HepG2 (cell line): Measurements from ENCODE around the gene SLC11A1. TPM values are rescaled to one million over a fixed set of nuclear protein-coding genes. Genes with fewer than 3 reads are reported as not detected.

Source experiments
- GABPB1 ChIP-seq: IDR thresholded peaks from 2 replicates; pipeline ENCODE4 v1.6.1; 2016; ENCODE audit warnings: mild to moderate bottlenecking, missing genetic modification reagents, moderate library complexity, missing compliant biosample characterization
- HDAC2 ChIP-seq: sonication (generic); formaldehyde crosslinking; IDR thresholded peaks from 2 replicates; pipeline ENCODE4 v1.4.0; 2020; ENCODE audit warnings: missing genetic modification reagents
- NCOA2 ChIP-seq: sonication (generic); formaldehyde crosslinking; IDR thresholded peaks from 2 replicates; pipeline ENCODE4 v1.8.0; 2022; ENCODE audit warnings: inconsistent platforms
- NFE2L2 ChIP-seq: fragments of 150-350 bp; IDR thresholded peaks from 2 replicates; pipeline ENCODE4 v1.6.1; 2014; ENCODE audit warnings: low read length
- PPARG ChIP-seq: conservative IDR thresholded peaks from 2 replicates; pipeline ENCODE4 v1.6.1; 2016; ENCODE audit warnings: missing biosample characterization, missing genetic modification reagents
- RBAK ChIP-seq: sonication (generic); formaldehyde crosslinking; IDR thresholded peaks from 2 replicates; pipeline ENCODE4 v1.5.1; 2020; ENCODE audit warnings: mild to moderate bottlenecking, missing genetic modification reagents
- SALL1 ChIP-seq: sonication (generic); formaldehyde crosslinking; IDR thresholded peaks from 2 replicates; pipeline ENCODE4 v1.8.0; 2022; ENCODE audit warnings: mild to moderate bottlenecking, missing genetic modification reagents
- TFDP2 ChIP-seq: sonication (generic); formaldehyde crosslinking; IDR thresholded peaks from 2 replicates; pipeline ENCODE4 v1.4.0; 2020; ENCODE audit warnings: missing genetic modification reagents
- ZC3H13 ChIP-seq: sonication (generic); formaldehyde crosslinking; IDR thresholded peaks from 2 replicates; pipeline ENCODE4 v1.8.1; 2023; ENCODE audit warnings: mild to moderate bottlenecking, missing genetic modification reagents, moderate library complexity
- ZNF253 ChIP-seq: sonication (generic); formaldehyde crosslinking; IDR thresholded peaks from 2 replicates; pipeline ENCODE4 v1.8.0; 2022; ENCODE audit warnings: mild to moderate bottlenecking, missing genetic modification reagents, borderline replicate concordance
- ZNF350 ChIP-seq: sonication (generic); formaldehyde crosslinking; IDR thresholded peaks from 2 replicates; pipeline ENCODE4 v1.4.0; 2020; ENCODE audit warnings: mild to moderate bottlenecking, low read depth, missing genetic modification reagents, borderline replicate concordance
- ZNF720 ChIP-seq: sonication (generic); formaldehyde crosslinking; IDR thresholded peaks from 2 replicates; pipeline ENCODE4 v1.4.0; 2020; ENCODE audit warnings: missing genetic modification reagents
- ZNF770 ChIP-seq: sonication (generic); formaldehyde crosslinking; IDR thresholded peaks from 2 replicates; pipeline ENCODE4 v1.5.0; 2020; ENCODE audit warnings: mild to moderate bottlenecking, missing genetic modification reagents
- ZNF790 ChIP-seq: sonication (generic); formaldehyde crosslinking; IDR thresholded peaks from 2 replicates; pipeline ENCODE4 v1.8.0; 2022; ENCODE audit warnings: missing genetic modification reagents, mild to moderate bottlenecking, borderline replicate concordance
- polyA plus RNA-seq, 8 experiments: library from polyadenylated mRNA; depleted of rRNA in 3 of 8; stranded (reverse) in 7 of 8; unstranded in 1 of 8; fragments of >200 nt; fragmentation: Illumina TruSeq in 4 of 8; extraction: Trizol in 4 of 8; gene quantifications; 2 replicates each; pipeline versions ENCODE4 v1.2.1 to v1.2.3, GENCODE V29; 2011 to 2016; ENCODE audit warnings: low read depth in 4 of 8, missing spikeins in 1 of 8, mixed read lengths in 1 of 8; ENCODE audit not compliant: insufficient read depth in 1 of 8
- total RNA-seq, 5 experiments: library from RNA; depleted of rRNA; stranded (reverse); fragments of >200 nt; fragmentation: Illumina TruSeq; extraction: Trizol; gene quantifications; 2 replicates each; pipeline ENCODE4 v1.2.3, GENCODE V29; 2016; ENCODE audit warnings: low read depth in 1 of 5
- TF ChIP-seq, protein P1 (sequence below): sonication (generic); formaldehyde crosslinking; IDR thresholded peaks from 2 replicates; pipeline ENCODE4 v1.8.0; 2022; ENCODE audit warnings: mild to moderate bottlenecking, missing genetic modification reagents, moderate library complexity
- TF ChIP-seq, protein P2 (sequence below): IDR thresholded peaks from 2 replicates; pipeline ENCODE4 v1.6.1; 2018; ENCODE audit warnings: missing genetic modification reagents
- TF ChIP-seq, protein P3 (sequence below): conservative IDR thresholded peaks from 2 replicates; pipeline ENCODE4 v1.6.1; 2018; ENCODE audit warnings: missing genetic modification reagents
- TF ChIP-seq, protein P4 (sequence below): sonication (generic); formaldehyde crosslinking; IDR thresholded peaks from 2 replicates; pipeline ENCODE4 v1.9.0; 2021; ENCODE audit warnings: missing genetic modification reagents, borderline replicate concordance

The SLC11A1 gene
- total and polyA plus RNA-seq, 2 of the 13 experiments (the other 11 are each of a cell fraction or from before 2014, with no cell fraction given), result 0.33 to 2.3 TPM

- TF ChIP-seq ZNF770 (CRISPR knock-in tag), result no peak
- TF ChIP-seq ZC3H13 (CRISPR knock-in tag), result peak; percentile 96
- TF ChIP-seq, protein P1, sequence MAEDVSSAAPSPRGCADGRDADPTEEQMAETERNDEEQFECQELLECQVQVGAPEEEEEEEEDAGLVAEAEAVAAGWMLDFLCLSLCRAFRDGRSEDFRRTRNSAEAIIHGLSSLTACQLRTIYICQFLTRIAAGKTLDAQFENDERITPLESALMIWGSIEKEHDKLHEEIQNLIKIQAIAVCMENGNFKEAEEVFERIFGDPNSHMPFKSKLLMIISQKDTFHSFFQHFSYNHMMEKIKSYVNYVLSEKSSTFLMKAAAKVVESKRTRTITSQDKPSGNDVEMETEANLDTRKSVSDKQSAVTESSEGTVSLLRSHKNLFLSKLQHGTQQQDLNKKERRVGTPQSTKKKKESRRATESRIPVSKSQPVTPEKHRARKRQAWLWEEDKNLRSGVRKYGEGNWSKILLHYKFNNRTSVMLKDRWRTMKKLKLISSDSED, result no peak
- no peak for TF ChIP-seq PPARG (CRISPR knock-in tag)
- TF ChIP-seq TFDP2 (CRISPR knock-in tag), result no peak
- TF ChIP-seq NCOA2 (CRISPR knock-in tag), result peak; percentile 33; the same call in 1 of the 2 replicates
- TF ChIP-seq, protein P2, sequence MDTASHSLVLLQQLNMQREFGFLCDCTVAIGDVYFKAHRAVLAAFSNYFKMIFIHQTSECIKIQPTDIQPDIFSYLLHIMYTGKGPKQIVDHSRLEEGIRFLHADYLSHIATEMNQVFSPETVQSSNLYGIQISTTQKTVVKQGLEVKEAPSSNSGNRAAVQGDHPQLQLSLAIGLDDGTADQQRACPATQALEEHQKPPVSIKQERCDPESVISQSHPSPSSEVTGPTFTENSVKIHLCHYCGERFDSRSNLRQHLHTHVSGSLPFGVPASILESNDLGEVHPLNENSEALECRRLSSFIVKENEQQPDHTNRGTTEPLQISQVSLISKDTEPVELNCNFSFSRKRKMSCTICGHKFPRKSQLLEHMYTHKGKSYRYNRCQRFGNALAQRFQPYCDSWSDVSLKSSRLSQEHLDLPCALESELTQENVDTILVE (CRISPR knock-in tag), result no peak
- no peak for TF ChIP-seq ZNF720 (CRISPR knock-in tag)
- 0 out of 2 replicates have a peak, but pooled peaks have one; percentile 74 for TF ChIP-seq ZNF253 (CRISPR knock-in tag)
- TF ChIP-seq NFE2L2, result no peak
- TF ChIP-seq, protein P3, sequence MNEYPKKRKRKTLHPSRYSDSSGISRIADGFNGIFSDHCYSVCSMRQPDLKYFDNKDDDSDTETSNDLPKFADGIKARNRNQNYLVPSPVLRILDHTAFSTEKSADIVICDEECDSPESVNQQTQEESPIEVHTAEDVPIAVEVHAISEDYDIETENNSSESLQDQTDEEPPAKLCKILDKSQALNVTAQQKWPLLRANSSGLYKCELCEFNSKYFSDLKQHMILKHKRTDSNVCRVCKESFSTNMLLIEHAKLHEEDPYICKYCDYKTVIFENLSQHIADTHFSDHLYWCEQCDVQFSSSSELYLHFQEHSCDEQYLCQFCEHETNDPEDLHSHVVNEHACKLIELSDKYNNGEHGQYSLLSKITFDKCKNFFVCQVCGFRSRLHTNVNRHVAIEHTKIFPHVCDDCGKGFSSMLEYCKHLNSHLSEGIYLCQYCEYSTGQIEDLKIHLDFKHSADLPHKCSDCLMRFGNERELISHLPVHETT, result peak; percentile 31; the same call in 1 of the 2 replicates
- TF ChIP-seq SALL1 (CRISPR knock-in tag), result peak; percentile 71; the same call in 1 of the 2 replicates
- TF ChIP-seq RBAK (CRISPR knock-in tag), result 0 out of 2 replicates have a peak, but pooled peaks have one; percentile 45
- TF ChIP-seq ZNF350 (CRISPR knock-in tag), result peak; percentile 91; the same call in 1 of the 2 replicates
- 0 out of 2 replicates have a peak, but pooled peaks have one; percentile 5 for TF ChIP-seq ZNF790 (CRISPR knock-in tag)
- TF ChIP-seq HDAC2 (CRISPR knock-in tag), result peak; percentile 32; the same call in 1 of the 2 replicates
- no peak for TF ChIP-seq GABPB1 (CRISPR knock-in tag)
- TF ChIP-seq, protein P4, sequence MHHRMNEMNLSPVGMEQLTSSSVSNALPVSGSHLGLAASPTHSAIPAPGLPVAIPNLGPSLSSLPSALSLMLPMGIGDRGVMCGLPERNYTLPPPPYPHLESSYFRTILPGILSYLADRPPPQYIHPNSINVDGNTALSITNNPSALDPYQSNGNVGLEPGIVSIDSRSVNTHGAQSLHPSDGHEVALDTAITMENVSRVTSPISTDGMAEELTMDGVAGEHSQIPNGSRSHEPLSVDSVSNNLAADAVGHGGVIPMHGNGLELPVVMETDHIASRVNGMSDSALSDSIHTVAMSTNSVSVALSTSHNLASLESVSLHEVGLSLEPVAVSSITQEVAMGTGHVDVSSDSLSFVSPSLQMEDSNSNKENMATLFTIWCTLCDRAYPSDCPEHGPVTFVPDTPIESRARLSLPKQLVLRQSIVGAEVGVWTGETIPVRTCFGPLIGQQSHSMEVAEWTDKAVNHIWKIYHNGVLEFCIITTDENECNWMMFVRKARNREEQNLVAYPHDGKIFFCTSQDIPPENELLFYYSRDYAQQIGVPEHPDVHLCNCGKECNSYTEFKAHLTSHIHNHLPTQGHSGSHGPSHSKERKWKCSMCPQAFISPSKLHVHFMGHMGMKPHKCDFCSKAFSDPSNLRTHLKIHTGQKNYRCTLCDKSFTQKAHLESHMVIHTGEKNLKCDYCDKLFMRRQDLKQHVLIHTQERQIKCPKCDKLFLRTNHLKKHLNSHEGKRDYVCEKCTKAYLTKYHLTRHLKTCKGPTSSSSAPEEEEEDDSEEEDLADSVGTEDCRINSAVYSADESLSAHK (CRISPR knock-in tag), result no peak
These were observed 23.7 kb downstream of the SLC11A1 start (continued) for GRCh38 chr2:218405746-218406208.
